GM12873 (cell line): Measurements from ENCODE around the gene ZCRB1.

Experiments used
- TF ChIP-seq, protein P1 (sequence below): IDR thresholded peaks from 2 replicates; pipeline ENCODE4 v1.5.1; 2012; ENCODE audit warnings: low read depth, mild to moderate bottlenecking, moderate library complexity, low read length, control low read depth; ENCODE audit not compliant: insufficient read depth; ENCODE audit errors: missing control alignments

The ZCRB1 gene

DNA sequence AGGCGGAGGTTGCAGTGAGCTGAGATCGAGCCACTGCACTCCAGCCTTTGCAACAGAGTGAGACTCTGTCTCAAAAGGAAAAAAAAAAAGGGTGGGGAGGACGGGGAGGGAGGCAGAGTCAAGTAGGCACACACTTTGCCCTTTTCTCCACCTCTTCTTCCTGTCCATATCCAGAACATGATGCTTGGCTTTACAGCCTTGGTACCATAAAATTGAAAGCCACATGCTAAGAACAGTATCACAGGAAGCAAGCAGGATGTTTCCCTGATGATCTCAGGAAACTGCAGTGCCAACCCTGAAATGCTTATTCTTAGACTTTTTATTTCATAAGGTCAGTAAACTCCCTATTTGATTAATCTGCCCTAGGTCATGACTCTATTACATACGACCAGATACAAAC, 55.3 kb downstream of the ZCRB1 start:
- TF ChIP-seq, protein P1, sequence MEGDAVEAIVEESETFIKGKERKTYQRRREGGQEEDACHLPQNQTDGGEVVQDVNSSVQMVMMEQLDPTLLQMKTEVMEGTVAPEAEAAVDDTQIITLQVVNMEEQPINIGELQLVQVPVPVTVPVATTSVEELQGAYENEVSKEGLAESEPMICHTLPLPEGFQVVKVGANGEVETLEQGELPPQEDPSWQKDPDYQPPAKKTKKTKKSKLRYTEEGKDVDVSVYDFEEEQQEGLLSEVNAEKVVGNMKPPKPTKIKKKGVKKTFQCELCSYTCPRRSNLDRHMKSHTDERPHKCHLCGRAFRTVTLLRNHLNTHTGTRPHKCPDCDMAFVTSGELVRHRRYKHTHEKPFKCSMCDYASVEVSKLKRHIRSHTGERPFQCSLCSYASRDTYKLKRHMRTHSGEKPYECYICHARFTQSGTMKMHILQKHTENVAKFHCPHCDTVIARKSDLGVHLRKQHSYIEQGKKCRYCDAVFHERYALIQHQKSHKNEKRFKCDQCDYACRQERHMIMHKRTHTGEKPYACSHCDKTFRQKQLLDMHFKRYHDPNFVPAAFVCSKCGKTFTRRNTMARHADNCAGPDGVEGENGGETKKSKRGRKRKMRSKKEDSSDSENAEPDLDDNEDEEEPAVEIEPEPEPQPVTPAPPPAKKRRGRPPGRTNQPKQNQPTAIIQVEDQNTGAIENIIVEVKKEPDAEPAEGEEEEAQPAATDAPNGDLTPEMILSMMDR, result no peak

GRCh38 chr12:42267413-42268190, 58.3 kb downstream of the ZCRB1 start:
- TF ChIP-seq, protein P1, result no peak

DNA sequence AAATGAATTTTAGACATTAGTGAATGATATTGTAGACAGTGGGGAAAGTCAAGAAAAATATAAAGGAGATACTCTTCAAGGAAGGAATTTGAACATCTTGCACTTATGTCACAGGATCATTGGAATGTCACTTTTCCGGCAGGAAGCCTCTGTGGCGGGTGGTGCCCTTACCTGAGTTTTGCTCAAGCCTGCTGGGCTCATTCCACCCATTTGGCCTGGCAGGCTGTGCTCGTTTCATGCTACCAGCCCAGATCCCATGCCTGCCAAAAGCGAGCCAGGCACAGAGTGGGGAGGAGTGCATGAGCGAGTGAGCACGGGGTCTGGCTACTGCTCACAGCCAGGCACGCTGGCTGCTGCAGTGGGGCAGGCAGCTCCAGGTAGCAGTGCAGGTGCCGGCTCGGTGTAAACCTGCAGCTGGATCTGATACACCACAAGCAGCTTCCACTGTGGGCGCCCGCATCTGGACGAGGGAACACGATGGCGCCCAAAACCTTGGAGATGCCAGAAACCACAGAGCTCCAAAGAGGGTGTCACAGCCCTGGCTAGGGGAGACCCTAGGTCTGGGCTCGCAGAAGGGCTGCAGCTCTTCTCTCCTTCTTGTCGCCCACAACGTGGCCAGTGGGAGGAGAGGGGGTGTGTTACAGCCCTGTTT, 59.2 kb downstream of the ZCRB1 start:
- TF ChIP-seq, protein P1, result no peak

GRCh38 chr12:42262271-42262670, 63.6 kb downstream of the ZCRB1 start:
- TF ChIP-seq, protein P1, result no peak
